A673 (cell line): Measurements from ENCODE around the gene WDR27. TPM values are rescaled to one million over a fixed set of nuclear protein-coding genes. Genes with fewer than 3 reads are reported as not detected.

Experiments
- BruUV-seq: library from RNA; stranded (reverse); fragments of 400-500 nt; replicated peaks from 2 replicates; lab custom pipeline; 2021; lab: Mats Ljungman, UMichigan
- CTCF ChIA-PET: fragments of 300-600 bp; sonication (Branson Sonifier 250); formaldehyde crosslinking; loops from one replicate; lab custom pipeline; 2022; ENCODE audit warnings: antibody characterized with exemption; lab: Charles Lee
- POLR2A ChIA-PET: fragments of 300-600 bp; sonication (Branson Sonifier 250); formaldehyde crosslinking; loops from one replicate; lab custom pipeline; 2022; ENCODE audit warnings: antibody characterized with exemption; ENCODE audit not compliant: low non-redundant PET; lab: Charles Lee
- DNase-seq: peaks from one replicate; pipeline ENCODE4 v3.0.0-alpha.2; 2015; ENCODE audit warnings: low spot score
- H3K27ac ChIP-seq: fragments of 200-600 bp; sonication (generic); 2 replicates; pipeline ENCODE4 v1.5.1; 2016; ENCODE audit warnings: mixed run types, low read depth, mild to moderate bottlenecking, mixed read lengths, antibody characterized with exemption, low read length; ENCODE audit not compliant: poor library complexity, severe bottlenecking
- H3K27me3 ChIP-seq: fragments of 200-600 bp; sonication (generic); replicated peaks from 2 replicates; pipeline ENCODE4 v1.6.1; 2017; ENCODE audit warnings: mixed run types, low read depth, mild to moderate bottlenecking, mixed read lengths, antibody characterized with exemption, low read length; ENCODE audit not compliant: insufficient read depth, poor library complexity
- H3K36me3 ChIP-seq: fragments of 200-600 bp; sonication (generic); 2 replicates; pipeline ENCODE4 v1.6.1; 2016; ENCODE audit warnings: mixed run types, mild to moderate bottlenecking, mixed read lengths, antibody characterized with exemption, low read length; ENCODE audit not compliant: insufficient read depth, poor library complexity, severe bottlenecking
- H3K4me1 ChIP-seq: fragments of 200-600 bp; sonication (generic); 2 replicates; pipeline ENCODE4 v1.6.1; 2017; ENCODE audit warnings: mixed run types, mild to moderate bottlenecking, mixed read lengths, antibody characterized with exemption, low read length; ENCODE audit not compliant: insufficient read depth, poor library complexity, severe bottlenecking
- H3K4me3 ChIP-seq: fragments of 200-600 bp; sonication (generic); 2 replicates; pipeline ENCODE4 v1.5.1; 2016; ENCODE audit warnings: low read depth, mixed run types, mild to moderate bottlenecking, mixed read lengths, low read length; ENCODE audit not compliant: poor library complexity, severe bottlenecking
- H3K9me3 ChIP-seq: fragments of 200-600 bp; sonication (generic); 2 replicates; pipeline ENCODE4 v1.6.1; 2016; ENCODE audit warnings: mixed run types, low read depth, mild to moderate bottlenecking, mixed read lengths, antibody characterized with exemption, low read length; ENCODE audit not compliant: poor library complexity, severe bottlenecking
- CTCF ChIP-seq: fragments of 300-800, 200-600 bp; sonication (generic); conservative IDR thresholded peaks from 2 replicates; pipeline ENCODE4 v1.5.1; 2017; ENCODE audit warnings: low read depth, mild to moderate bottlenecking, antibody characterized with exemption, low read length, moderate library complexity, mixed read lengths
- EZH2 ChIP-seq: fragments of 200-600 bp; sonication (generic); IDR thresholded peaks from 2 replicates; pipeline ENCODE4 v1.6.1; 2017; ENCODE audit warnings: borderline replicate concordance, low read depth, mild to moderate bottlenecking, mixed read lengths, antibody characterized with exemption, low read length; ENCODE audit not compliant: poor library complexity, severe bottlenecking
- intact Hi-C: fragments of 100-400 bp; cut with micrococcal nuclease; formaldehyde crosslinking; loops from one replicate; pipeline ENCODE4 v1.10.0; 2022; ENCODE audit not compliant: unreplicated experiment
- total RNA-seq: library from RNA; stranded (reverse); gene quantifications from 2 replicates; pipeline ENCODE4 v1.2.3, GENCODE V29; 2021

WDR27 gene
- total RNA-seq, 1 experiment from 2014 or later, result 77.3 TPM

GRCh38 chr6:169409742-169410312 lies 292.0 kb downstream of the WDR27 start:
- Histone ChIP-seq H3K27me3 (no peaks in the 10 kb centered on the region), H3K9me3 (peaks cover 20% of the 10 kb centered on the region), H3K36me3 (no peaks in the 10 kb centered on the region), H3K4me1 (no peaks in the 10 kb centered on the region), H3K4me3 (no peak overlapping the region), H3K27ac (no peak overlapping the region)
- no peak for DNase-seq
- CTCF ChIA-PET, result no interaction called here
- intact Hi-C loops, result no loop called here
- BruUV-seq, result no TSS peak
- POLR2A ChIA-PET, result no interaction called here
- no peak for TF ChIP-seq CTCF
- no peak for TF ChIP-seq EZH2

GRCh38 chr6:169407325-169407724 lies 294.5 kb downstream of the WDR27 start:
- TF ChIP-seq EZH2 (no peak), CTCF (no peak)
- CTCF ChIA-PET, result no interaction called here
- no TSS peak for BruUV-seq
- intact Hi-C loops, result no loop called here
- Histone ChIP-seq H3K36me3 (no peaks in the 10 kb centered on the region), H3K27ac (no peak overlapping the region), H3K4me3 (no peak overlapping the region), H3K27me3 (no peaks in the 10 kb centered on the region), H3K9me3 (peaks cover 8% of the 10 kb centered on the region), H3K4me1 (no peaks in the 10 kb centered on the region)
- no peak for DNase-seq
- POLR2A ChIA-PET, result no interaction called here

Other genes with a start within 250 kb of the WDR27 start
- 23.2 and 25.9 TPM in 2 replicates for gene C6orf120, start 97 bp upstream of the WDR27 start, total RNA-seq
- 58.4 and 61.4 TPM in 2 replicates for gene PHF10, start 22.5 kb upstream of the WDR27 start, total RNA-seq
- 2.4 TPM in 2 replicates for gene DYNLT2, start 49.5 kb upstream of the WDR27 start, total RNA-seq
- gene ERMARD, start 49.6 kb upstream of the WDR27 start, total RNA-seq, result 19.6 and 23.2 TPM in 2 replicates